Measurements from ENCODE around the gene SLC6A4.

The SLC6A4 gene

GRCh38 chr17:30235386-30236296 lies at the start of gene SLC6A4:
SLC6A4 (minus strand) TSS chr17:30235697; CDS start chr17:30221958, 13,739 bp downstream.
- DNase-seq (ENCODE audit: low read depth in 2 of 2) = no peak

DNA sequence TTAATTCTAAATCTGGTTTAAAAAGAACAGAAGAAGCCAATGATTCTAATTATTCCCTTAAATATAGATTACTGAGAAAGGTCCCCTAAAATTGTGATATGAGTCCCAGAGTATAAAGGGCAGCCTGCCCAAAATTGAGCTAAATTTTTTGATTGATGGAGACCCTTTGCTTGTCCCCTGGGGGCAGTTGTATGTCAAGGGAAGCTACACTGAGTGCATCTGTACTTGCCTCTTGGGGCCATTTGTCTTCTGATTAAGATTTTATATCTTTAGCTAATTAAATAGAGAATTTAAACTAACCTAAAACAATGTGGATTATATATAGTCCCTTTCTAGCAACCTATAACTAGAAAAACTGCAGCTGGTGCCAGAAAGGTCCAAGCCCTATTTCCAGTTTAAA lies 43.7 kb upstream of the SLC6A4 start:
- DNase-seq (ENCODE audit: low read depth in 2 of 2) = no peak

DNA sequence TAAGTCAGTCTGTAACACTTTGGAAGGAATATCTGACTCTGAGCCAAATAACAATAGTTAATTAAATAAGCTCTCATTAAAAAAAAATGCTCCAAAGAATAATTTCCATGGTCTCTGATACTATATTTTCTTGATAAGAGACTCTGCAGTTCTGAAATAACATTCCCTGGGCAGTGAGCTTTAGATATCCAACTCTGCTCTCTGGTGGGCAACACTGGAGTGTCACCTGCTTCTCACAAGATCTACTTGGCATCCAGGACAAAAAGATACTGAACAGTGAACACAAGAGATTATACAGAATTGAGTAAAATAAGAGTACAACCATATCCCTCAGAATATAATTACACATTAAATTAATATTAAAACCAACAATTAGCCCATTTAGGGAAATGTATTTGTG lies 42.5 kb upstream of the SLC6A4 start:
- DNase-seq (ENCODE audit: low read depth in 2 of 2) = no peak

GRCh38 chr17:30275911-30276310 lies 40.4 kb upstream of the SLC6A4 start:
- DNase-seq (ENCODE audit: low read depth in 2 of 2) = no peak

- DNase-seq (ENCODE audit: low read depth in 2 of 2) = no peak
Measured at GRCh38 chr17:30274887-30275286, 39.4 kb upstream of the SLC6A4 start.

- no peak for DNase-seq (ENCODE audit: low read depth in 2 of 2)
Measured at GRCh38 chr17:30273373-30273772, 37.9 kb upstream of the SLC6A4 start.

DNA sequence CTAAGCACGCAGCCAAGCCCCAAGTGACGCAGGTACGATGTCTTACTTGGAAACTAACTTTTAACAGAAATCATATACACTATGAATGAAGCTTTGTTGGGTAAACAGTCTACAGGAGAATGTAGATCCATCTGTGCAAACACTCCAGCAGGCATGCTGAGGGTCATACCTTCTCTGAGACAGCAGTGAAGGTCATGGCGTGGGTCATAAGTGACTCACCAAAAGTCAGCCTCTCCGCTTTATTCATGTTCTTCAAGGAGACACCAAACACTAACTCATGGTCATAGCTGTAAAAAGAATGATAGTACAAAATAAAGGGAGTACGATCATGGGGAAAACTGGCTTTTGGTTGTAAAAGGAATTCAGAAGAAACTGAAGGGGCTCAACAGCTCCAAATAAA lies 35.6 kb upstream of the SLC6A4 start:
- no peak for DNase-seq (ENCODE audit: low read depth in 2 of 2)

GRCh38 chr17:30267625-30268024 lies 32.1 kb upstream of the SLC6A4 start:
- DNase-seq (ENCODE audit: low read depth in 2 of 2) = no peak

DNA sequence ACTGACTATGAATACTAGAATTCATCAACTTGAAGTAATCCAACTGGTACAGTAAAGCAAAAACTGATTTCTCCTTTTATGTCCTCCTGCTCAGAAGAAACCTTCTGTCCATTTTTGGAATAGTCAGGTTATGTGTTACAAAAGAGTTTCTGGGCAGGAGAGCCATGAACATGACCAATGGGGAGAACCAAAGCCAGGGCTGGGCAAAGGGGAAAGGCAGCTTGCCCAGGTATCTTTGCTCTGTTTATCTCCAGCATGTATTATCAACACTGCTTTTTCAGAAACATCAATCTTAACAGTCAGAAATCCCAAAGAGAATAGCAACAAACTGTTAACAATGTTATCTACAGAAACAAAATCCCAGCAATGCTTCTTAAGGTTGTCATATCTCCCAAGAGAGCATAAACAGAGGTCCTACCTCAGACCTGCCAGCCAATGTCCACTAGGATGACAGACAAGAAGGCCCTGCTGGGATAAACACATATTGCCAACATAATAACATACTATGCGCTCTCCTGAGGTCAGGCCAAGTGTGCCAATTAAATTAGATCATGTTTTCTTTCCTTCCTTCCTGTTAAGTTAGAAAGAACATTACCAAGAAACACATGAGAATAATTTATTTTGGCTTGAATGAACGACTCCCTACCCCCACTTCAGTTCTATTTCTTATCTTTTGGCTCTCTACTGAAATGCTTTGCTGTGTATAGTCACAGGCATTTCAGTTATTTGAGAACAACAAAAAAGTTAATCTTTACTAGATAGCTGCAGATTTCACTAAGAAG lies 28.2 kb upstream of the SLC6A4 start:
- DNase-seq (ENCODE audit: low read depth in 2 of 2) = no peak

- no peak for DNase-seq (ENCODE audit: low read depth in 2 of 2)
Measured at GRCh38 chr17:30256756-30257506, 21.4 kb upstream of the SLC6A4 start.

DNA sequence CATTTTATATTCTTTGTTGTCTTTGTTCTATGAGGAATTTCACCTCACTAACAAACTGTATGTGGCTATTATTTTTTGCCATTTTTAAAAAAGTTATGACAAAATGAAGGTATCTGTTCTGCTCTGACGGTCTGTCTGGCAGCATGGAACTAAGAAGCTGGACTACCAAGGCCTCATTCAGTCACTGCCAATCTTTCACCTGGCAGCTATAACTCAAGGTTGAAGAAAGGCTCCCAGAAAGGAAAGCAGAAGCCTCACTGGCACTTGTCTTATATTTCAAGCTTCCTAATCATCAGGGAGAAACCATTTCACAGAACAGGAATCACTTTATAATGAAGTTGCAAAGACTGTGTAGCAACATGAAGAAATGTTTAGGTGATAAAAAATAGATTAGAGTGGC lies 18.7 kb upstream of the SLC6A4 start:
- no peak for DNase-seq (ENCODE audit: low read depth in 2 of 2)

DNA sequence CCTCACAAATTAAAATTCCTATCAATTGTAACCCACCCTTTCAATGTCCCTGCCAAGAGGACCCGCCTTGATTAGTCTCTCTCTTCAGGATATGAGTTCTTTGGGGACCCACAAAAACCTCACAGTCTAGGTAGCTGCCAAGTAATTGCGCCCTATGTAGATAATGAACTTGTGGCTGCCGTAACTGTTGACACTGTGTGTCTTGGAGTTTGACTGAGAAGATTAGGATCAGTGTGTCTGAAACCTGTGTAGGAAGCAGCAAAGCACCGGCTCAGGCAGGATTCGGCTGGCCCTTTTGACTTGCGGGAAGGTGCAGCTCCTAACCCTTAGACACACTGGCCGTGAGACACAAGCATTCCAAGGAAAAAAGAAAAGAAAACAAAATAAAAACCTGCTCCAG lies 17.8 kb upstream of the SLC6A4 start:
- DNase-seq (ENCODE audit: low read depth in 2 of 2) = no peak

DNA sequence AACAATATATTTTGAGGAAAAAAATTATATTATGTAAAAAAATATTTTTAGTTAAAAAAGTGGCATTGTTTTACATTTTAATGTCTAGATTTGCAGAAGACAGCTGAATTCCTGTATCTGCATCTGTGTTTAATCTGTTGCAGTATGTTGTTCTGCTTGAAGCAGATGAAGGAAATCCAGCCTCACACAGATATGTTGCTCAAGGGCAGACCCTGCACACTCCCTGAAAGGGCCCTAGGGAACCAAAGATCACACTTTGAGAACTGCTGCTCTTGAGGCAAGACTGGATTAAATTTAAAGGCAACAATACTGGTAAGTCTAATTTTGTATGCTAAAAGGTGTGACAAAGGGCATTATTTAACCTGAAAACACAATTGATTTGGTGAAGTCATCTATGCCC lies 16.4 kb upstream of the SLC6A4 start:
- DNase-seq (ENCODE audit: low read depth in 2 of 2) = no peak

GRCh38 chr17:30249460-30249859 lies 14.0 kb upstream of the SLC6A4 start:
- no peak for DNase-seq (ENCODE audit: low read depth in 2 of 2)

DNA sequence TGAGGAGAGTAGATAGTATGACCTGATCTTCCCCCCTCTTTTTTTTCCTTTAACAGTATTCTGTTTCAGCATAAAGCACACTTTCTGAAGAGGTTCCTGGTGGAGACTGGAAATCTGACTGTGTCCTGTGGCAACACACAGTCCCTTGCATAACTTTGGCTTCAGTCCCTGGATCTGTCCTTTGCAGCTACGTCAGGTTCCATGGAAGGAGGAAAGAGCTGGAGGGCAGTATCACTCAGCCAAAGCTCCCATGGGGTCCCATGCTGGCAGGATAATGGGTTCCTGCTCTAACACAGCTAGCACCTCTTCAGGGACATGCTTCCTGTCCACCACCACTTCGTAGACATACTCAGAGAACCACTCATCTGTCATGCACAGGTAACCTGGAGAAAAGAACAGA lies 13.3 kb upstream of the SLC6A4 start:
- no peak for DNase-seq (ENCODE audit: low read depth in 2 of 2)

- DNase-seq (ENCODE audit: low read depth in 2 of 2) = no peak
Measured at GRCh38 chr17:30246460-30246859, 11.0 kb upstream of the SLC6A4 start.

- DNase-seq (ENCODE audit: low read depth in 2 of 2) = no peak
Measured at GRCh38 chr17:30244853-30245385, 9.4 kb upstream of the SLC6A4 start.

- no peak for DNase-seq (ENCODE audit: low read depth in 2 of 2)
Measured at GRCh38 chr17:30243568-30243967, 8.1 kb upstream of the SLC6A4 start.

GRCh38 chr17:30243002-30243401 lies 7.5 kb upstream of the SLC6A4 start:
- no peak for DNase-seq (ENCODE audit: low read depth in 2 of 2)

- no peak for DNase-seq (ENCODE audit: low read depth in 2 of 2)
Measured at GRCh38 chr17:30241051-30241450, 5.6 kb upstream of the SLC6A4 start.

DNA sequence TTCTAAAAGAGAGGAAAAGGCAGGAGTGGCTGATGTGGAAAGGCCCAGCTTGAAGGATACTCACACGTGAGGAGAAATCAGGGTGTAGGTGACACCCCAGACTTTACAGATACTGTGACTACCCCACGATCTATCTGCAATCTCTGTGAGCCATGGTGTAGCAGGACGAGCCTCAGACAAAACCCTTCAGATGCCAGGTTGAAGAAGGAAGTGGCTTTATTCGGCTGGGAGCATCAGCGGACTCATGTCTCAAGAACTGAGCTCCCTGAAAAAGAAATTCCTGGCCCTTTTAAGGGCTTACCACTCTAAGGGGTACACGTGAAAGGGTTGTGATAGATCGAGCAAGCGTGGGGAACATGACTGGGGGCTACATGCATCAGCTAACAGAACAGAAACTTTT lies 4.7 kb upstream of the SLC6A4 start:
- DNase-seq (ENCODE audit: low read depth in 2 of 2) = no peak

- DNase-seq (ENCODE audit: low read depth in 2 of 2) = no peak
Measured at GRCh38 chr17:30239089-30239462, 3.6 kb upstream of the SLC6A4 start.

Data from stimulated activated CD4-positive, alpha-beta T cell treated with anti-CD3 and anti-CD28 coated beads, Interleukin-15, amount 100 ng/mL, for 48 hours (primary cell).